SU-DHL-6 (cell line): ENCODE data around the gene RBM44.

ENCODE experiments used
- CTCF ChIP-seq: fragments of 200-600 bp; sonication (generic); IDR thresholded peaks from one replicate; pipeline ENCODE4 v1.5.1; 2017; ENCODE audit warnings: antibody characterized with exemption, mild to moderate bottlenecking, low read length, moderate library complexity; ENCODE audit not compliant: insufficient read depth, poor library complexity, severe bottlenecking
- EZH2phosphoT487 ChIP-seq: fragments of 200-600 bp; sonication (generic), shearing (Covaris generic); conservative IDR thresholded peaks from 2 replicates; pipeline ENCODE4 v1.6.1; 2018; ENCODE audit warnings: mild to moderate bottlenecking, antibody characterized with exemption, low read length, moderate library complexity, mixed read lengths

- no peak for TF ChIP-seq CTCF
- TF ChIP-seq EZH2phosphoT487, result no peak
Observed at GRCh38 chr2:237791977-237792727, 6.4 kb upstream of the RBM44 start.
